Loucy (cell line): ENCODE data around the gene SBK3.

Experiments used
- H2AFZ ChIP-seq: fragments of 200-600 bp; sonication (generic); 2 replicates; pipeline ENCODE4 v1.6.0; 2016; ENCODE audit warnings: antibody characterized with exemption, mild to moderate bottlenecking, low read length, moderate library complexity
- H3F3A ChIP-seq: fragments of 200-600 bp; 2 replicates; pipeline ENCODE4 v1.6.0; 2016; ENCODE audit warnings: antibody characterized with exemption, low read depth, mild to moderate bottlenecking
- H3K27me3 ChIP-seq: fragments of 200-600 bp; sonication (generic); 2 replicates; pipeline ENCODE4 v1.6.1; 2014; ENCODE audit warnings: low read length, mild to moderate bottlenecking; ENCODE audit not compliant: insufficient read depth, poor library complexity, severe bottlenecking
- H3K36me3 ChIP-seq: fragments of 200-600 bp; sonication (generic); 2 replicates; pipeline ENCODE4 v1.6.1; 2016; ENCODE audit warnings: low read length; ENCODE audit not compliant: insufficient read depth
- H3K4me1 ChIP-seq: fragments of 200-600 bp; sonication (generic); 2 replicates; pipeline ENCODE4 v1.5.1; 2014; ENCODE audit warnings: low read length, mild to moderate bottlenecking; ENCODE audit not compliant: insufficient read depth, poor library complexity, severe bottlenecking
- H3K4me2 ChIP-seq: fragments of 200-600 bp; sonication (generic); 2 replicates; pipeline ENCODE4 v1.6.0; 2014; ENCODE audit warnings: antibody characterized with exemption, low read length, low read depth, mild to moderate bottlenecking; ENCODE audit not compliant: poor library complexity, severe bottlenecking
- H3K4me3 ChIP-seq: fragments of 200-600 bp; sonication (generic); 2 replicates; pipeline ENCODE4 v1.5.1; 2014; ENCODE audit warnings: low read length, mild to moderate bottlenecking, mixed read lengths; ENCODE audit not compliant: poor library complexity, severe bottlenecking
- H3K79me2 ChIP-seq: fragments of 200-600 bp; sonication (generic); 2 replicates; pipeline ENCODE4 v1.6.1; 2014; ENCODE audit warnings: low read length; ENCODE audit not compliant: insufficient read depth
- H3K9ac ChIP-seq: fragments of 200-600 bp; sonication (generic); 2 replicates; pipeline ENCODE4 v1.6.0; 2014; ENCODE audit warnings: mild to moderate bottlenecking, low read depth, low read length, moderate library complexity; ENCODE audit not compliant: poor library complexity, severe bottlenecking
- H3K9me2 ChIP-seq: fragments of 200-600 bp; sonication (generic); replicated peaks from 2 replicates; pipeline ENCODE4 v1.6.1; 2016; ENCODE audit warnings: low read depth, low read length, mixed read lengths
- H3K9me3 ChIP-seq: fragments of 200-600 bp; sonication (generic); 2 replicates; pipeline ENCODE4 v1.6.1; 2014; ENCODE audit warnings: mild to moderate bottlenecking, antibody characterized with exemption, low read length, low read depth; ENCODE audit not compliant: insufficient read depth
- H4K20me1 ChIP-seq: fragments of 200-600 bp; sonication (generic); 2 replicates; pipeline ENCODE4 v1.6.0; 2014; ENCODE audit warnings: antibody characterized with exemption, low read length, mild to moderate bottlenecking; ENCODE audit not compliant: insufficient read depth, poor library complexity, severe bottlenecking
- CTCF ChIP-seq: fragments of 200-600 bp; sonication (generic); conservative IDR thresholded peaks from 2 replicates; pipeline ENCODE4 v1.5.1; 2014; ENCODE audit warnings: mild to moderate bottlenecking, antibody characterized with exemption, low read length
- EZH2phosphoT487 ChIP-seq: fragments of 200-600 bp; IDR thresholded peaks from 2 replicates; pipeline ENCODE4 v1.6.1; 2018; ENCODE audit warnings: antibody characterized with exemption, mild to moderate bottlenecking, moderate library complexity, borderline replicate concordance

SBK3 gene

DNA sequence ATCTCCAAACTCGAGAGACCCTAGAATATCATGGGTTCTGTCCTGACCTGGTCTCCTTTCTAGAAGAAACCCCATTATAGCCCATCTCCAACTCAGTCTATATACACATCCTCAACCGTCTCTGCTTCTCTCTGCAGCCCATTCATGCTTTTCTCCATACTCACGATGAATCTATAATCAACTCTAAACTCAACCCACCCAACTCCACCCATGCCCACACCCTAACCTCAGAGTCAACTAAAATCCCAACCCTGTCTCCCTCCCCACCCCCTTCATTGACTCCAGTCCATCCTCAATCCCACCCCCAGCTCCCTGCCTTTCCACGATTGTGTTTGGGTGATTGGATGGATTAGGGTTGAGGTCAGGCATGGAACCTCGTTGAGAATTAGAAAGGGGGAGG lies 1.8 kb downstream of the SBK3 start:
- Histone ChIP-seq H3K4me1 (no peaks in the 10 kb centered on the region), H3F3A (no peaks in the 10 kb centered on the region)

GRCh38 chr19:55542292-55542855 lies 3.0 kb downstream of the SBK3 start:
- Histone ChIP-seq H4K20me1 (no peaks in the 10 kb centered on the region), H3K36me3 (no peaks in the 10 kb centered on the region), H3K4me2 (no peak overlapping the region), H3K4me3 (no peak overlapping the region), H3K9me3 (no peaks in the 10 kb centered on the region), H3K27me3 (no peaks in the 10 kb centered on the region), H3K4me1 (no peaks in the 10 kb centered on the region), H3K9me2 (no peaks in the 10 kb centered on the region), H2AFZ (no peak overlapping the region), H3K79me2 (no peaks in the 10 kb centered on the region), H3K9ac (no peak overlapping the region), H3F3A (no peaks in the 10 kb centered on the region)
- TF ChIP-seq EZH2phosphoT487 (no peak), CTCF (no peak)

More for the DNA sequence above, 1.8 kb downstream of the SBK3 start:
- Histone ChIP-seq H3K36me3 (no peaks in the 10 kb centered on the region), H3K9me3 (no peaks in the 10 kb centered on the region), H3K9ac (no peak overlapping the region), H3K27me3 (no peaks in the 10 kb centered on the region), H3K4me2 (no peak overlapping the region), H3K79me2 (no peaks in the 10 kb centered on the region), H3K9me2 (no peaks in the 10 kb centered on the region), H3K4me3 (no peak overlapping the region), H4K20me1 (no peaks in the 10 kb centered on the region), H2AFZ (no peak overlapping the region)
- TF ChIP-seq EZH2phosphoT487 = no peak
- TF ChIP-seq CTCF = no peak

- Histone ChIP-seq H3K9me3 (no peaks in the 10 kb centered on the region), H3K36me3 (no peaks in the 10 kb centered on the region), H3K4me3 (no peak overlapping the region), H3K79me2 (no peaks in the 10 kb centered on the region), H3F3A (no peaks in the 10 kb centered on the region), H3K9ac (no peak overlapping the region), H3K9me2 (no peaks in the 10 kb centered on the region), H4K20me1 (no peaks in the 10 kb centered on the region), H3K4me2 (no peak overlapping the region), H3K4me1 (no peaks in the 10 kb centered on the region), H3K27me3 (no peaks in the 10 kb centered on the region), H2AFZ (no peak overlapping the region)
- TF ChIP-seq CTCF (no peak), EZH2phosphoT487 (no peak)
Measured at GRCh38 chr19:55541091-55541490, 4.3 kb downstream of the SBK3 start.
